Astrocyte of the cerebellum (primary cell): ENCODE data around the gene ECE1.
A peak's percentile ranks its signal among the peaks of the same experiment; 100 is the strongest.

Experiments used
- DNase-seq: peaks from one replicate; pipeline ENCODE4 v3.0.0-alpha.2; 2011; ENCODE audit warnings: low read depth
- H3K4me3 ChIP-seq: 2 replicates; pipeline ENCODE4 v1.5.1; 2011; ENCODE audit warnings: mild to moderate bottlenecking, low read depth, low read length, moderate library complexity
- CTCF ChIP-seq: IDR thresholded peaks from 2 replicates; pipeline ENCODE4 v1.5.1; 2012; ENCODE audit warnings: low read length, low read depth, moderate library complexity, mild to moderate bottlenecking; ENCODE audit errors: missing control alignments
- in situ Hi-C: cut with HindIII; loops from 2 replicates; pipeline ENCODE4 v1.10.0; 2017; ENCODE audit warnings: low sequenced_read_pairs

The ECE1 gene

GRCh38 chr1:21325231-21325718, 35.0 kb upstream of the ECE1 start:
- in situ Hi-C loops: loop anchor here (5.0 kb wide), 1 partner anchor 53 kb away; no protein-coding TSS in a partner anchor
- no peak for DNase-seq
- TF ChIP-seq CTCF: no peak
- no peak overlapping the region for H3K4me3 ChIP-seq

- no peak for TF ChIP-seq CTCF
- in situ Hi-C loops: loop anchor here (5.0 kb wide), 1 partner anchor 52 kb away; no protein-coding TSS in a partner anchor
- H3K4me3 ChIP-seq: no peak overlapping the region
- peak; percentile 61 for DNase-seq
Observed at GRCh38 chr1:21324368-21325141, 34.3 kb upstream of the ECE1 start.

- H3K4me3 ChIP-seq: no peak overlapping the region
- in situ Hi-C loops: no loop called here
- TF ChIP-seq CTCF: no peak
- DNase-seq: no peak
Observed at GRCh38 chr1:21323091-21323490, 32.8 kb upstream of the ECE1 start.

GRCh38 chr1:21322681-21323016, 32.4 kb upstream of the ECE1 start:
- in situ Hi-C loops: no loop called here
- TF ChIP-seq CTCF: no peak
- H3K4me3 ChIP-seq: no peak overlapping the region
- DNase-seq: no peak

- DNase-seq: no peak
- in situ Hi-C loops: no loop called here
- peak; percentile 22 for TF ChIP-seq CTCF
- H3K4me3 ChIP-seq: no peak overlapping the region
Observed at GRCh38 chr1:21321963-21322680, 31.9 kb upstream of the ECE1 start.

- in situ Hi-C loops: no loop called here
- TF ChIP-seq CTCF: no peak
- DNase-seq: no peak
- no peak overlapping the region for H3K4me3 ChIP-seq
Observed at GRCh38 chr1:21320410-21321108, 30.3 kb upstream of the ECE1 start.
